ENCODE results near the gene KIF21B. TPM values are rescaled to one million over a fixed set of nuclear protein-coding genes. Genes with fewer than 3 reads are reported as not detected.

KIF21B gene
- total and polyA plus RNA-seq, 9 of the 15 experiments (the other 6 are each of a cell fraction or from before 2014, with no cell fraction given): 0.46 to 13.4 (median 5.9) TPM

- intact Hi-C loops (cut with micrococcal nuclease): loop anchor here (1.0 to 10.0 kb wide), 4 partner anchors 70 to 252 kb away; no protein-coding TSS in a partner anchor
- Histone ChIP-seq H3K36me3 (ENCODE audit: control insufficient read depth, insufficient read depth, low read length) (no peaks in the 10 kb centered on the region), H3K9me1 (ENCODE audit: control insufficient read depth, insufficient read depth, low read length) (no peaks in the 10 kb centered on the region), H3K79me2 (ENCODE audit: control insufficient read depth, insufficient read depth, low read length) (no peaks in the 10 kb centered on the region), H3K4me3 (no peak overlapping the region), H3K4me1 (replicated peaks in 1 of 2; ENCODE audit: control insufficient read depth in 2 of 2, insufficient read depth in 2 of 2, low read length in 2 of 2) (peaks cover 0 to 23% of the 10 kb centered on the region in 2 experiments; a peak in 1 of 5 replicates), H4K20me1 (replicated peaks; ENCODE audit: control insufficient read depth, insufficient read depth, low read length) (peaks cover 20% of the 10 kb centered on the region), H3K9ac (ENCODE audit: insufficient read depth in 1 of 2, low read depth in 2 of 2, low read length in 2 of 2) (no peak overlapping the region; a peak in 1 of 4 replicates), H3K9me3 (replicated peaks; ENCODE audit: control insufficient read depth, insufficient read depth, low read depth, low read length) (no peaks in the 10 kb centered on the region), H3K27me3 (ENCODE audit: control insufficient read depth in 2 of 2, insufficient read depth in 2 of 2, low read length in 2 of 2) (peaks cover 0 to 9% of the 10 kb centered on the region in 2 experiments; a peak in 2 of 5 replicates), H2AFZ (ENCODE audit: low read depth, low read length) (no peak overlapping the region), H3K27ac (ENCODE audit: extremely low read depth, low read depth, low read length) (no peak overlapping the region), H3K4me2 (ENCODE audit: insufficient read depth, low read length) (no peak overlapping the region)
- no peak for DNase-seq (ENCODE audit: extremely low read depth in 1 of 4, low spot score in 3 of 4)
- TF ChIP-seq ZNF444 (CRISPR knock-in tag; IDR thresholded peaks at IDR 0.05): no peak
- TF ChIP-seq FOXP4 (CRISPR knock-in tag; IDR thresholded peaks at IDR 0.05; ENCODE audit: borderline replicate concordance): 0 out of 2 replicates have a peak, but pooled peaks have one; percentile 33
- no peak; the same call in 2 of the 3 replicates for ATAC-seq
- no TSS peak for BruUV-seq (replicated peaks)
- no peak for FAIRE-seq
- CTCF ChIA-PET (ENCODE audit: low intra/inter-chr PET ratio): interaction anchor here (0.6 to 5.1 kb wide), 3 partner anchors 34 to 267 kb away, joined by 3 to 76 read pairs (median 3); no protein-coding TSS in a partner anchor
- POLR2A ChIA-PET: interaction anchor here (0.9 to 1.7 kb wide), 7 partner anchors 9 to 148 kb away, joined by 3 to 10 read pairs (median 5); no protein-coding TSS in a partner anchor
- 62% methylated on average over 16 of the region's 17 CpGs for WGBS (ENCODE audit: insufficient coverage, low coverage, missing lambda C conversion rate)
- in situ Hi-C loops (cut with MboI): no loop called here
Measured at GRCh38 chr1:200972985-200973742, 50.4 kb downstream of the KIF21B start.
